HG03095 (cell line): ENCODE data around the gene CIITA.
"Not testable (repeated sequence)": the region's sequence is repeated elsewhere in the genome, so short reads cannot be mapped to it uniquely, and the experiment has no call there.

Experiments used
- ATAC-seq: cut with Tn5 transposase; IDR thresholded peaks from one replicate; pipeline ENCODE4 v1.9.1; 2021; ENCODE audit warnings: moderate library complexity; ENCODE audit not compliant: unreplicated experiment

The CIITA gene

DNA sequence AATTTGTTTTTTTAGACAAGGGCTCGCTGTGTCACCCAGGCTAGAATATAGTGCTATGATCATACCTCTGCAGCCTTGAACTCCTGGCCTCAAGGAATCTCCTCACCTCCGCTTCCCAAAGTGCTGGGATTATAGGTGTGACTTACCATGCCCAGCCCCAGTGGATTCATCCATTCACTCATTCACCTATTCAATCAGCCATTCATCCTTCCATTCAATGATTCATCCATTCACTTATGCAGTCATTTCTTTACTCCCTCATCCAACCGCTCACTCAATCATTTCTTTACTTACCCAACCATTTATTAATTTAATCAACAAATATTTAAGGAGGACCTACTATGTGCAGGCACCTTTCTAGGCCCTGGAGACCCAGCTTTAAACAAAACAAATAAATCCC, 39.5 kb downstream of the CIITA start:
- no peak for ATAC-seq

DNA sequence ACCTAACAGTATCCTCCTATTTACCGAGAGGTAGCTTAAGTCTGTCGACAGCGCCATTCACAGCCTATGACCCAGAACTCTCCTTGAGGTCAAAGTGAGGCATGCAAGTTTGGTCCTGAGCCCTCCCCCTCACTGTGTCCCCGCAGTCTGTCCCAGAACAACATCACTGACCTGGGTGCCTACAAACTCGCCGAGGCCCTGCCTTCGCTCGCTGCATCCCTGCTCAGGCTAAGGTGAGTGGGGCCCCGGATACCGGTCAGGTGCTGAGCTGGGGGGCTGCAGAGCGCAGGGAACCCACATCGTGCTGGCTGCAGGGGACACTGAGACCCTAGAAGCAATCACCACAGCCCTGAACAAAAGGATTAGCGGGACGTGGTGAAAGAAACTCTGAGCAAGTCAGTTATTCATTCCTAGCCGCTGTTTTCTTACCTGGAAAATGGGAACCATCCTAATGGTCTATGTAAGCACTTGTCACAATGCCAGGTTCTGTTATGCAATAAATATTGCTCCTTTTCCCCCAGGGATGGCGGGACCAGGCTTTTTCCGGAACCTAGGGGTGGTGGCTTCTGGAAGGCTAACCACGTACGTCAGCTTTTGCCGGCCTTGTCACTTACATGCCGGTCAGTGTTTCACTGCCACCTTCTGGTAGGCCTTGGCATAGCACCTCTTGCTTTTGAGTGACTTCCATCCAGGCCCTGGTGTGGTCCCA, 41.4 kb downstream of the CIITA start:
- no peak for ATAC-seq

GRCh38 chr16:10919003-10919351, 42.0 kb downstream of the CIITA start:
- no peak for ATAC-seq

- no peak for ATAC-seq
Observed at GRCh38 chr16:10920726-10921427, 43.9 kb downstream of the CIITA start.

- ATAC-seq = no peak
Observed at GRCh38 chr16:10921536-10922327, 44.7 kb downstream of the CIITA start.

DNA sequence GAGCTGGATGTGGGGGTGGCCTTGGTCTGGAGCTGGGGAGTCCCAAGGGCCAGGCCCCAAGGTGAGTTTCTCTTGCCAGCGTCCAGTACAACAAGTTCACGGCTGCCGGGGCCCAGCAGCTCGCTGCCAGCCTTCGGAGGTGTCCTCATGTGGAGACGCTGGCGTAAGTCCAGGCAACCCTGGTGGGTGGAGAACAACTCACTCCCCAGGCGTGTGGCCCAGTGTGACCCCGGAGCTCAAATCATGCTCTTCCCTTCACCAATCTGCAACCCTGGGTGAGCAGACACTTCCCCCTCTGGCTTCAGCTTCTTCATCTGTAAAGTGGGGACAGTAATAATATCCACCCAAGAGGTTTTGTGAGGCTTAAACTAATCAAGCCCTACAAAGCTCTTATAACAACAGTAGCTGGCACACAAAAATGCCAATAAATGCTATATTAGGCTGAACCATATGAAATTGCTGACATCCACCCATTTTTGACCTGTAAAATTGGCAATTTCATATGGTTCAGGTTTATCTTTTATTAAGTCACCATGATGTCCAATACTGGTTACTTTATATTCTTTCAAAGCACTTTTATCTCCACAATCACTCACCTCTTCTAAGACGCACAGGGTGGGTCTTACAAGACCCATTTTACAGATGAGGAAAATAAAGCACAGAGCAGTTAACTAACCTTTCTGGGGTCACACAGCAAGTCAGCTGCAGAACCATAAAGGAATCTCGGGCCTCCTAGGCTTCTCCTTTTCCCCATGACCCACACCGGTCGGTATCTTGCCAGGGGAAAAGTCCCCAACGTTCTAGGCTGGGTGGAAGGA, 45.5 kb downstream of the CIITA start:
- no peak for ATAC-seq

DNA sequence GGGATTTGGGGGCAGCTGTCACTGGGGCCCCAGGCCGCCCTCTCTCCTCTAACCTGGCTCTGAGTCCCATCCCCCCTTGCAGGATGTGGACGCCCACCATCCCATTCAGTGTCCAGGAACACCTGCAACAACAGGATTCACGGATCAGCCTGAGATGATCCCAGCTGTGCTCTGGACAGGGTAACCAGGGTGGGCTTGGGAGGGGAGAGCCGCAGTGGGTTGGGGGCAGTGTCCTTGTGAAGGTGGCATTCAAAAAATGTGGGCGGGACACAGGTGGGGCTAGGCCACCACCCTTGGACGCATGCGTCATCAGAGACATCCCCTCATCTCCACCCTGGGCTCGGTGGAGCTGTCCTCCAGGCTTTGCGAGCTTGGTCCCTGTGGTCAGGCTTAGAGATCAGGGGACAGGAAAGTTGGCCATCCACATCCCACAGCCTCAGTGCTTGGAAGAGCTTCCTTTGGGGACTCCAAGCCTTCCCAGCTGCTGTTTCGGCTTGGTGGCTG, 46.2 kb downstream of the CIITA start:
- ATAC-seq = no peak

DNA sequence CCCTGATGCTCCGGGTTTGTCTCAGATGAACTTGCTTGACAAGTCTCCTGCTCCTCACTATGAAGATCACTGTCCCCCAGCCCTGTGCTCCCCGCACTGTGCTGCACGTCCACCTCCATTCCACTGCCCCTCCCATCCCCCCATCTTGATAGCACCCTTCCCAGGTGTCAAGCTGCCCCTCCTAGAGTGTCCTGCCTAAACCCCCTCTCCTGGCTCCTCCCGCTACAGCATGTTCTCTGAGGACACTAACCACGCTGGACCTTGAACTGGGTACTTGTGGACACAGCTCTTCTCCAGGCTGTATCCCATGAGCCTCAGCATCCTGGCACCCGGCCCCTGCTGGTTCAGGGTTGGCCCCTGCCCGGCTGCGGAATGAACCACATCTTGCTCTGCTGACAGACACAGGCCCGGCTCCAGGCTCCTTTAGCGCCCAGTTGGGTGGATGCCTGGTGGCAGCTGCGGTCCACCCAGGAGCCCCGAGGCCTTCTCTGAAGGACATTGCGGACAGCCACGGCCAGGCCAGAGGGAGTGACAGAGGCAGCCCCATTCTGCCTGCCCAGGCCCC, 46.7 kb downstream of the CIITA start:
- no peak for ATAC-seq

DNA sequence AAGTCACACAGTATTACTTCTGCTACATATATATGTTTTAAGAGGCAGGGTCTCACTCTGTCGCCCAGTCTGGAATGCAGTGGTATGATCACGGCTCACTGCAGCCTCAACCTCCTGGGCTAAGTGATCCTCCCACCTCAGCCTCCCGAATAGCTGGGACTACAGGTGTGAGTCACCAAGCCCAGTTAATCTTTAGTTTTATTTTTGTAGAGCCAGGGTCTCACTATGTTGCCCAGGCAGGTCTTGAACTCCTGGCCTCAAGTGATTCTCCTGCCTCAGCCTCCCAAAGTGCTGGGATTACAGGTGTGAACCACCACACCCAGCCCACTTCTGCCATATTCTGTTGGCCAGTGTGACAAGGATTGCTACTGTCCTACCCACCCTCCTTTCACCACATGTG, 48.3 kb downstream of the CIITA start:
- not testable (repeated sequence) for ATAC-seq

GRCh38 chr16:10926094-10926493, 49.1 kb downstream of the CIITA start:
- ATAC-seq = no peak

GRCh38 chr16:10926867-10927266, 49.9 kb downstream of the CIITA start:
- no peak for ATAC-seq

DNA sequence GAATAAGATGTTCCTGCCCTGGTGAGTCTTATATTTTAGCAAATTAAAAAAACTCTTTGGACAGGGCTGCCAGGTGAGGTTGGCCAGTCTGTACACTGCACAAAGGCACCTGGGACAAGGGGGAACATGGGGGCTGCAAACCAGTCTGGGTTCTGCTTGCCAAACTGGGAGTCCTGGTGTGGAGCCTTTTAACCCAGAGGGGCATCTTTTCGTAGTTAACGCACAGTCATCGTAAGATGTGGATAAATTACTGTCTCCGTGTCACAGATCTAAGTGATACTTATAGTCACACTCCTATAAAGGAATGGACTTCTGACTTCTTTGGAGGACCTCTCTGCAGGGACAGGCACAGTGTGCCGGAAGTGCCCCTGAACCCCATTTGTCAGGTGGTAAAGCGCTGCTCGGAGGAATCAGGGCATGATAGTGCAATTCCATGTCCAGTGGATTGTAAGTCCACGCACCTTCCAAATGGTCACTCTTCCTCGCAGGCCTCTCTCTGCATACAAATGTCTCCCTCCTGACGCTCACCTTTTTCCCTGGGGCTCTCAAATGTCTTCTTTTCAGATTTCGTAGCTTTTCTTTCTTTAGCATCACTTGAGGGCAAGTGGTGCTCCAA, 50.6 kb downstream of the CIITA start:
- ATAC-seq = no peak

DNA sequence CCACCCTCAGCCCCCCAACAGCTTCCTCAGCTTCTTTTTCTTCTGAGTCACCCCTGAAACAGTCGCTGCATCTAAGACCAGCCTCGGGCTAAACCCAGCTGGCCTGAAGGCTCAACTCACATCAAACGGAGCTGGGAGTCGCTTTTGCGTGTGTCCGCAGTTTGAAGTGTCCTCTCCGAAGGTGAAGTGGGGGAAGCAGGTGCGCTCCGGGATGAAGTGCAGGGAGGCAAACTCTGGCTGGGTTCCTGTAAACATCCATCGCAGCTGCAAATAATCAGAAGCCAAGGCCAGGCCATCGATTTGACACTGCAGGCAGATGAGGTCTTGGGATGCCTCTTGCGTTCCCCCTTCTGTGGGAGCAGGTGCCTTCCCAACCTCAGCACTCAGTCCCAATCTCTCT, 52.1 kb downstream of the CIITA start:
- not testable (repeated sequence) for ATAC-seq

- ATAC-seq = no peak
Observed at GRCh38 chr16:10929853-10930754, 53.1 kb downstream of the CIITA start.

DNA sequence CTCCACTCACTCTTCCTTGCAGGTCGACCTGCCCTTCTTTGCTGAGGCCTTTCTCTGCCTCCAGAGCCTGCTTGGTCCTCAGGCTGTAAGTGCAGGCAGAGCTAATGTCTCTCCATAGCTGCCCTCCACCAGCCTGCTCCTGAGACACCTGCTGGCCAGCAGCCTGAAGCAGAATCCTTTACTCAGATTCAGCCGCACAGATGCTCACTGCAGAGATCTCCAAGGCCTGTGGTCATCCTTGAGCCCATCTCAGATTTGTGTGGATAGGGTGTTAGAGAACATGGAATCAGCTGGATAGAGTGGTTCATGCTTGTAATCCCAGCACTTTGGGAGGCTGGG, 53.7 kb downstream of the CIITA start:
- ATAC-seq = no peak

DNA sequence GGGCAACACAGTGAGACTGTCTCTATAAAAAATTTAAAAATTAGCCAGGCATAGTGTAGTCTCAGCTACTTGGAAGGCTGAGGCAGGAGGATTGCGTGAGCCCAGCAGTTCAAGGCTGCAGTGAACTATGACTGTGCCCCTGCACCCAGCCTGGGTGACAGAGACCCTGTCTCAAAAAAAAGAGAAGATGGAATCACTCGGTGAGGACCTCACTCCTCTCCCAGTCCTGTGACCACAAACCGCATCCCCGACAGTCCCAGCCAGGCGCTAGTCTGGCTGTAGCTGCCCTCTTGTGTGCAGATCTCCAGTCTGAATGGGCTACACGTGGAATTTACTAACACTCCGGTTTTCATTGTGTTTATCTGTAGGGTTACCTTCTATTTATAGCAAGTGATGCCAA, 54.1 kb downstream of the CIITA start:
- no peak for ATAC-seq

DNA sequence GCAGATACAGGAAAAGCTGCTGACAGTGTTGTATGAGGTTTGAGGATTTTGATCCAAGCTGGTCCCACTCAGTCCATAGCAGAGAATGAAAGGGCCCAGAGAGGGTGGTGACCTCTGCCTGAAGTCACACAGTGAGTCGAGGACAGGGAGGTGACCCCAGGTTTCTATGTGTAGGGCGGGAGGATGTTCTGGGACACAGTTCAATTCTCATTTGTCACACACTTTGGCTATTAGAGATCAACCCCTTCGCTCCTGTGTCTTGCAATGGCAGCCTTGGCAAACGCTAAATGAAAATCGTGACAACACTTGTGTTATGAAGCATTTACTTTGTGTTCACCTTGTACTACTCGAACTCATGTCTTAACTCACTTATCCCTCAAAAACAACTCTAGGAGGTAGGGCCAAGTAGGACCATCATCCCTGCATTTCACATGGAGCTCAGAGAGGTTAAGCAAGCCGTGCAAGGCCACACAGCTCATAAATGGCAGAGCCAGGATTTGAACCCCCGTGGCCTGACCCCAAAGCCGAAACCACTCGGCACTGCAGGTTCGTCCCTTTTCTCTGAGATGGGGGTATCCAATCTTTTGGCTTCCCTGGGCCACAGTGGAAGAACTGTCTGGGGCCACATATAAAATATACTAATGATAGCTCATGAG, 55.1 kb downstream of the CIITA start:
- ATAC-seq = no peak

GRCh38 chr16:10932959-10933710, 56.1 kb downstream of the CIITA start:
- ATAC-seq = no peak
